GM19372 (cell line): ENCODE results near the gene PIN1.
"Not testable (repeated sequence)": the region's sequence is repeated elsewhere in the genome, so short reads cannot be mapped to it uniquely, and the experiment has no call there.

Experiments used
- ATAC-seq: cut with Tn5 transposase; IDR thresholded peaks from one replicate; pipeline ENCODE4 v1.9.1; 2021; ENCODE audit warnings: mild to moderate bottlenecking, low read depth, moderate library complexity; ENCODE audit not compliant: unreplicated experiment

Gene PIN1

DNA sequence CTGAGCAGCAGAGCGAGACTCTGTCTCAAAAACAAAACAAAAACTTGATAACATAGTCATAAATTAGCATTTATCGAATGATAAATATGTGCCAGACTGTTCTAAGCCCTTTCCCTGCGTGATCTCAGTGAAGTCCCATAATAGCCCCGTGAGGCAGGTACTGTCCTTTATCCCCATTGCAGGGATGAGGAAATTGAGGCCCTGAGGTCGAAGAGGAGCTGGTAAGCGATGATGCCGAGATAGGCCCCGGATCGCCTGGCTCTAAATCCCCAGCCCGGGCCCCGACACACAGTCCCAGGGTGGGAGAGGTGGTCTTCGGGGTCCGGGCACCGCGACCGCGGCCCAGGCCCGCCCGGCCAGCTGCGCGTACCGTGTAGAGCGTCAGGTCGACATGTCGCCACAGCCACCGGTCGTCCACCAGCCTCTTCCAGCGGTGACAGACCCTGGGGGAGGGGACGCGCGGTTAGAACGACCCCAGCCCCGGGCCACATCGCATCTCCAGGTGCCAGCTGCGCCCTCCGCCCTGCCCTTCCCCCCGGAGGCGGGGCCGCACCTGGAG, 16.9 kb upstream of the PIN1 start:
- no peak for ATAC-seq

DNA sequence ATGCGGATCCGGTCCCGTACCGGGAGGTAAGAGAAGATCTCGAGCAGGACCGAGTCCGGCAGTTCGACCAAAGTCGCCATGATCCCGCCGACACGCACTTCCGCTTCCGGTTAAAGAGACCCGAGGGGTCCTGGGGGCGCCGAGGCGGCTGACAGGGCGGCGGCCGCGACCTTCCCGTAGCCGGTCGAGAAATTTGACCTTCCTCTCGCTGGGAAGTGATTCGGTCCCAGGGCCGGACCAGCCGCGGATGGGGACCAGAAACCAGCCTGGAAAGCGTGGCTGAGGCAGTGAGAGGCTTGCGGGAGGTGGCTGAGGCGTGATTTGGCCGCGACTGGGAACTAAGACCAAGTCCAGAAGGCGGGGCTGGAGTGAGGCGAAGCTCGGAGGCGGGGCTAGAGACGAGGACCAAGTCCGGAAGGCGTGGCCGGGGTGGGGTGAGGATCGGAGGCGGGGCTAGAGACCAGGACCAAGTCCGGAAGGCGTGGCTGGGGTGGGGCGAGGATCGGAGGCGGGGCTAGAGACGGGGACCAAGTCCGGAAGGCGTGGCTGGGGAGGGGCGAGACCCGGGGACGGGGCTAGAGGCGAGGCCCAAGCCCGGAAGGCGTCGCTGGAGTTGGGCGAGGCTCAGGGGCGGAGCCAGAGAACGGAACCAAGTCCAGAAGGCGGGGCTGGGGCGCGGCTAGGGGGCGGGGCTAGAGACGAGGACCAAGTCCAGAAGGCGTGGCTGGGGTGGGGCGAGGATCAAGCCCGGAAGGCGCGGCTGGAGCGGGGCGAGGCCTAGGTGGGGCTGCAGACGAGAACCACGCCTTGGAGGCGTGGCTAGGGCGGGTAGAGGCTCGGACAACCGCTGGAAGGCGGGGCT, 16.2 kb upstream of the PIN1 start, which contains the start of gene FBXL12:
Gene FBXL12, minus strand, starts transcription at position 346 of the 862 bp plus-strand sequence. Its CDS starts 266 bp downstream, at position 80.
- ATAC-seq = peak; percentile 77

DNA sequence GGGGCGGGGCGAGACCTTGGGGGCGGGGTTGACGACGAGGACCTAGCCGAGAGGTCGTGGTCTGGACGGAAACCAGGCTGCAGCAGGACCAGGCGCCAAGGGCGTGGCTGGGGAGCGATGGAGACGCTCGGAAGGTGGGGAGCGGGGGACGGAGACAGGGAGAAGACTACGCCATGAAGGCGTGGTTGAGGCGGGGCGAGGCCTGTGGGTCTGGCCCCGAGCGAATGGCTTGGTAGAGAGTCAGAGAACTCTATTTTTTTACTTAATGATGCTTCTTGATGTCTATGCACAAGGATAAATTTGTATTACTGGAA, 15.6 kb upstream of the PIN1 start:
- no peak for ATAC-seq

DNA sequence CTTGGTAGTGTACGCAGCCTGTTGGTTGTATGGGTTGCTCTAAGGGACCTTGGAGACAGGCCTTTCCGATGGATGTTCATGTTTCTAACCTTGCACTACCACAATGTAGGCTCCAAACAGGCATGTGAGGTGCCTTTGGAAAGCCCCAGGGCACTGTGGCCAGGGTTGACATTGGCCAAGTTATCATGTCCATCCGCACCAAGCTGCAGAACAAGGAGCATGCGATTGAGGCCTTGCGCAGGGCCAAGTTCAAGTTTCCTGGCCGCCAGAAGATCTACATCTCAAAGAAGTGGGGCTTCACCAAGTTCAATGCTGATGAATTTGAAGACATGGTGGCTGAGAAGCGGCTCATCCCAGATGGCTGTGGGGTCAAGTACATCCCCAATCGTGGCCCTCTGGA, 15.1 kb upstream of the PIN1 start:
- ATAC-seq = not testable (repeated sequence)

DNA sequence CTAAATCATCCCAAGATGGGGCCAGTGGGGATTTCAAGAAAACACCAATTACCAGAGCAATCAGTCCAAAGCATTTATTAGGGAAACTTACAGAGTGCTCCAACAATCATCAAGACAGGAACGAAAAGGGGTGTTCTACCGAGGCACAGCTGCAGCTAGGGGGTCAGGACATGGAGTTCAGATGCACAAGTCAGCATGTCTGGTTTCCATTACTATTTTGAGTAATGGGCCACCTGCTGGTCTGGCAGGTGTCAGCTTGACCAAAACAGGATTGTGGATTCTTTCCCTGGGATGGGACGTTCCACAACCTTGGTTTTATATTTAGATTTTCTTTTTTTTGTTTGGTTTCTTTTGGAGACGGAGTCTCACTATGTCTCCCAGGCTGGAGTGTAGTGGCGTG, 11.3 kb upstream of the PIN1 start:
- no peak for ATAC-seq

DNA sequence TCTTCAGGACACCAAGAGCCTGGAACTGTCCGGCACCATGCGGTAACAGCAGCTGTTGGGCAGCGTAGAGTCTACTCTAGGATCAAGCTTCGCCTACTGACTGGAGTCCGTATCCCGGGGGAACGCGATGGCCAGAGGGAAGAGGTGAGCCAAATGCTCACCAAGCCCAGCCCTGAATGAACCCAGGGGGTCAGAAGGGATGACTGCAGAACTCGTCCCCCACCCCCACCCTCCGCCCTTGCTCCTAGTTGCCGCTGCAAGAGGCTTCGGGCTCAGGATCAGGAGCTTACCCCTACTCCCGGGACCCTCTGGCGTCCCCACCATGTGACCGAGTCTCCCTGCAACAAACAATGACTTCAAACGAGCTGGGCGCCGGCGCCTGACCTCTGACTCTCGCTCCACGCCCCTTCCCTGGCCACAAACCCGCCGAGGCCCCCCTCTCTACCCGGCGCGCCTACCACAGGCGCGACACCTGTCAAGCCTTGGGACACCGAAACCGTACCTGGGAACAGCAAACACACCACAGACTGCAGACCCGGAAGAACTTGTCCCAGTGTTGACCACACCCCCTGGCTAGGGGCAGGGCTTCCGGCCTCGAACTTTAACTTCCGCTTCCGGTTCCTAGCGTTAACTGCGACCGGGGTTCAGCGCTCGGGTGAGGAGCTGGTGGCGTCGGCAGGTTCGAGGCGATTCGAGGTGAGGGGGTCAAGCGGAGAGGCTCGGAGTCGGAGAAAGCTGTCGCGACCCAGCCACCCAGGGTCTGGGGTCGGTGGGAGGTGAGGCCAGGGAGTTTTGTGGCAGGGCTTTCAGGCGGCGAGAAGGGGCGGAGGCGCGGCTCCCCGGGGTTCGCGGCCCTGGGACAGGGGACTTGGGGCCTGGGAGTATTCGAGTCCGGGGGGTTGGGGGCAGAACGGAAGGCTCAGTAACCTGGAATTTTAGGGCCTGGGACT, 7.6 kb upstream of the PIN1 start, which contains the start of gene UBL5:
Gene UBL5, plus strand, starts transcription at position 630 of the 950 bp plus-strand sequence. CDS start 420 bp downstream, outside the sequence.
- ATAC-seq = peak; percentile 89

DNA sequence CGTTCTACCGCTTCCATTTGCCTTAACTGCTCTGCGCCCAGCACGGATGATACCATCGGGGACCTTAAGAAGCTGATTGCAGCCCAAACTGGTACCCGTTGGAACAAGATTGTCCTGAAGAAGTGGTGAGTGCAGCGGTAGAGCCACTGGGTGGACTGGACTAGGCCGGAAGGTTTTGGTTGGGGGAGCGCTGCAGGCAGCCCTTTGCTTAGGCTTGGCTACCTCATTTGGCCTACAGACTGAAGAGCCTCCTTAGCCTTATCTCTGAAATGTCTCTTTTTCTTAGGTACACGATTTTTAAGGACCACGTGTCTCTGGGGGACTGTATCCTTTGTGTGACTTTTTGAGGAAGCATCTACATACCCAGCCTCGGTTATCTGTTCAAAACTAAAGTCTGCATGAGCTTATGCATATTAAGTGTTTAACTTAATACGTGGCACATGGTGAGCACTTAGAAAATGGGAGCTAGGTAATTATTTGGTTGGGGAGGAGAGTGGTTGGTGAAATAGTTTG, 6.5 kb upstream of the PIN1 start:
- ATAC-seq = no peak

DNA sequence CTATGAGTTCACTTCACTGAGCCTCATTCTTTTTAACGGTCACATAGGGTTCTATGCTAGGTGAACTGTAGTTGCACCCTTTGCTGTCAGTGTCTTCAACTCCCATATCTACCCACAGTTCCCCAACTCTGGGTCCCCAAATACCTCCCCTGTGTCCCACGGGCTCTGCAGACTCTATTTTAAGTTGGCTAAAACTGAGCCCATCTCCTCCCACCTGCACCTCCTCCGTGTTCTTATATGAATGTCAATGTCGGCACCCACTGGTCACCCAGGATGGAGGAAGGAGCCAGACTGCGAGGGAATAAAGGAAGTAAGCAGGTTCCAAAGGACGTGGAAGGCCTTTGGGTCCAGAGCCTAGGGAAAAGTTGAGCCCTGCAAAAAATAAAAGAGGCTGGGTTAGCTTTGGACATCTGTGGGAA, 802 bp upstream of the PIN1 start:
- ATAC-seq = no peak

DNA sequence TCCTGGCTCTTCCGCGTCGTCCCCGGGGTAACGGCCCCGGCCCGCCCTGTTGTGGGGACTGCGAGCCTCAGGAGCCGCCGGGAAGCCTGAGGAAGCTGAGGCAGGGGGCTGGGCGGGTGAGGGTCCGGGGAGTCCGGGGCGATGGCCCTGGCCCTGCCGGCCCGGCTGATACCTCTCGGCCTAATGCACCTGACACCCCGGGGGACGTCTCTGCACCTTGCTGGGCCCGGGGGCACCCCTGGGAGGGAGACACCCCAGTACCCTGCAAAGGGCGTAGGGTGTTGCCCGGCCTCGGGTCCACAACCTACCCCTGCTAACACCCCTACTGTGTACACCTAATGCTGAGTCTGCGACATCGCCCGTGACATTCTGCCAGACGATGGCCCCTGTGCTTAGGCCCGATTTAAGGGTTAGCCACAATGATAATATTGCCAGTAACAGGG, 410 bp downstream of the PIN1 start:
- peak; percentile 9 for ATAC-seq

DNA sequence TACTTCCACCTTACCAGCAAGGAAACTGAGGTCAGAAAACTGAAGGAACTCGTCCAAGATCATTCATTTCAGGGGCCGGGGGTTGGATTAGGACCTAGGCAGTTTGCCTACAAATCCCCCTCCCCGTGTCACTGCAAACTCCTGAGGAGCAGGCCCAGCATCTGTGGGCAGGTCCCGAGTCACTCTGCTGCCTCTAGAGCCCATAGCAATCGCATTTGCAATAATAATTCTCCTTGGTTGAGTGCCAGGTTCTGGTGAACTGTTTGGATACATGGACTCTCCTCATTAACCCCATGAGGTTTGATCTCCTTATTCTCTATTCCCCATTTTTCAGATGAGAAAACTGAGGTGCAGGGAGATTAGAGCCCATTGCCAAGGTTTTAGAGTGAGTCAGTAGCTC, 903 bp downstream of the PIN1 start:
- no peak for ATAC-seq

DNA sequence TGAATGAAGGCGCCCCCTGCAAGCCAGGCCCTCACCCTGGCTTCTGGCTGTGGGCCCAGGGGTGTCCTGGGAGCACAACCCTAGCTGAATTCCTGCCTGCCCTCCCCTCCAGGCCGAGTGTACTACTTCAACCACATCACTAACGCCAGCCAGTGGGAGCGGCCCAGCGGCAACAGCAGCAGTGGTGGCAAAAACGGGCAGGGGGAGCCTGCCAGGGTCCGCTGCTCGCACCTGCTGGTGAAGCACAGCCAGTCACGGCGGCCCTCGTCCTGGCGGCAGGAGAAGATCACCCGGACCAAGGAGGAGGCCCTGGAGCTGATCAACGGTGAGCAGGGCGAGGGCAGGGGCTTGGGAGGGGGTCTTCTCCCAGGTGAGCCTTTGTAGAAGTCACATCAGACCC, 3.2 kb downstream of the PIN1 start:
- ATAC-seq = no peak

DNA sequence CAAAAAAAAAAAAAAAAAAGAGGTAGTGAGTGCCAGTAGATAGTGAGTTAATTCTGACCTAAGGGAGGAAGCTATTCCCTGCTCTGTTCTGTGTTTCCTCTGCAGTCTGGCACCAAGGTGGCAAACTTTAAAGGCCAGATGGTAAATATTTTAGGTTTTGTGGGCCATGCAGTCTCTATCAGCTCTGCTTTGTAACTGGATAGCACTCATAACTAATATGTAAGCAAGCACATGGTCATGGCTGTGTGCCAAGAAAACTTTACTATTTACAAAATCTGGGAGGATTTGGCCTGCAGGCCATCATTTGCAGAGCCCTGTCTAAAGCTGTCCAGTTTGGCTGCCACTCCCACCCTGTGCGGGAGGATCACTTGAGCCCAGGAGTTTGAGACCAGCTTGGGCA, 4.3 kb downstream of the PIN1 start:
- ATAC-seq = no peak

DNA sequence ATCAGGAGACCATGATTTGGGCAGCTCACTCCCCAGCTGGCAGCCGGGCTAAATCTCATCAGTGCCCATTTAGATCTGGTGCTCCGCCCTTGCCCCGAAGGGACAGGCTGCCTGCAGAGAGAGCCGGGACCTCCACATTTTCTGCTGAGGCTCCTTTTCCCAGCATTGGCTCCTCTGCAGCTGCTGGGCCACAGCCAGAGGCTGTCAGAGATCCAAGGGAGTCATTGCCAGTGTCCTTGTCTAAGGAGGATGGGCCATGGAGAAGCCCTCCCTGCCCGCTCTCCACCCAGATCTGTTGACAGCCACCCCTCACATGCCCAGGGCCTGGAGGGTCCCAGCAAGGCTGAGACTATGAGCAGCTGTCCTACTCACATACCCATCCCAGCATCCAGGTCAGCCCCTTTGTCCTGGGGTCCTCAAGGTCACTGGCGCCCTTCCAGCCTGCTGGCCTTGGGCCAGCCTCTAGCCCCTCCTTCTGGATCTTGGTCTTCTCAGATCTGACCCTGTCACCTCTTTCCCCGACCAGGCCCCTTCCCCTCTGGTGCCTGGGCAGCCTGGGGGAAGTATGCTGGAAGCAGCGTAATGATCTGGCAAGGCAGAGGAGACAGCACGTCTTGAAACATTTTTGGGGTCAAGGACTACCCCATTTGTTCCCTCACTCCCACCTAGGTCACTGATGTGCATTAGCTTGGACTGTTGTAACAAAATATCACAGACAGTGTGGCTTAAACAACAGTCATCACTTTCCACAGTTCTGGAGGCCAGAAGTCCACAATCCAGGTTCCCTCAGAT, 7.9 kb downstream of the PIN1 start:
- no peak for ATAC-seq

DNA sequence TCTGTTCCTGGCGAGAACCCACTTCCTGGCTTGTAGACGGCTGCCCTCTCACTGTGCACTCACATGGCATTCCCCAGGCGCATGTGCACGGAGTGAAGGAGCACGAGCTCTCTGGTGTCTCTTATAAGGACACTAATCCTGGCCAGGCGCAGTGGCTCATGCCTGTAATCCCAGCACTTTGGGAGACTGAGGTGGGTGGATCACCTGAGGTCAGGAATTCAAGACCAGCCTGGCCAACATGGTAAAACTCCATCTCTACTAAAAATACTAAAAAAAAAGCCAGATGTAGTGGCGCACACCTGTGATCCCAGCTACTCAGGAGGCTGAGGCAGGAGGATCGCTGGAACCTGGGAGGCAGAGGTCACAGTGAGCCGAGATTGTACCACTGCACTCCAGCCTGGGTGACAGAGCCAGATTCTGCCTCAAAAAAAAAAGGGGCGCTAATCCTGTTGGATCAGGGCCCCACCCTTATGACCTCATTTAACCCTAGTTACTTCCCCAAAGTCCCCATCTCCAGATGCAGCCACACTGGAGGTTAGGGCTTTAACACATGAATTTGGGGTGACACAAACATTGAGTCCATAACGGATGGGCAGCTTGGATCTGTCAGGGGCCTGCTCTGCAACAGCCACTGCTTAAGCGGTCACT, 8.6 kb downstream of the PIN1 start:
- not testable (repeated sequence) for ATAC-seq

DNA sequence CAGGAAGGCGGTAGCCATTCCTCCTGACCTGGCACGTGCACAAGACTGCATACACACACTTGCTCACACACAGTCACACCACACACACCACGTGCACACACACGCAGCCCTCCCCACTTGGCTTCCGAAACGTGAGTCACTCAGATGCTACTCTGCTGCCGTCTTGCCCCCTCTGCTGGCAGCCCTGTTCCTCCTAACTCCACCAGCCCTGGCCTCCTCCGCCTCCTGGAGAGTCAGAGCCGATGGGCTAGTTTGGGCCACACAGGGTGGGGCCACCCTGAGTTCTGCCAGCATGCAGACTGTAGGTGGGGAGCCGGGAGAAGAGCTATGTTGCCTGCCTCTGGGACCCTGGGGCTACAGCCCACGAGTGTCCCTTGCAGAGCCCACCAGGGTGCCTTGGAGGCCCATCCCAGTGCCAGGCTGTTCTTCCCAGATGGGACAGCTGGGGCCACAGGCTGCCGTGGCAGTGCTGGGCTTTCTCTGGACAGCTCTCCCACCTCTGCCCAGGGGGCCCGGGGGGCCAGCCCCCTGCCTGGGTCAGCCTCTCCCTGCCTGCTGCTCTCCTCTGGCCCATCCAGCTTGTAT, 12.1 kb downstream of the PIN1 start:
- ATAC-seq = no peak

DNA sequence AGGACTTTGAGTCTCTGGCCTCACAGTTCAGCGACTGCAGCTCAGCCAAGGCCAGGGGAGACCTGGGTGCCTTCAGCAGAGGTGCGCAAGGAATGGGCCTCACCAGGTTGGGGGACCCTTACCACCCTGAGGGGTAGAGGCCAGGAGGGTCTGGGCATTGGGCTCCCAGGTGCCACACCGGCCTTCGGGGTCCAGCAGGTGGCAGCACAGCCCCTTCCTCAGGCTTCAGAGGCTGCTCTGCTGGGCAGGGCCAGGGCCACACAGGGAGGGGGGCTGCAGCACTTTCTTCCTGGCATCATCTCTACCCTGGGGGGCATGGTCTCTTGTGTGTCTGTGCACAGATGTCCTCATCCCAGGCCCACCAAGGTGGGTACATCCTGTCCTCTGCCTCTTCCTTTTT, 12.9 kb downstream of the PIN1 start:
- ATAC-seq = no peak

DNA sequence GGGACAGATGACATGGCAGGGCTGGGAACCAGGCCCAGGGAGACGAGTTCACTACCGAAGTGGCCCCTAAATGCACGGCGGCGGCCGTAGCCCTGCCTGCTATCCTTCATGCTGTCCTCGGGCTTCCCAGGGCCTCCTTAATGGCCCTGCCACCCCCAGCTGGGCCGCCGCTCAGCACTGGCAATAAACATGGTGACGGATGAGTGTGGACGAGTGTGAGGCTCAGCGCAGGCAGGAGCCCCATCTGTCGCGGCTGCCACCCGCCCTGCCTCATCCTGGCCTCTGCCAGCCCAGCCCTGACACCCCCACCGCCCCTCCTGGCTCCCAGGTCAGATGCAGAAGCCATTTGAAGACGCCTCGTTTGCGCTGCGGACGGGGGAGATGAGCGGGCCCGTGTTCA, 13.6 kb downstream of the PIN1 start:
- no peak for ATAC-seq

DNA sequence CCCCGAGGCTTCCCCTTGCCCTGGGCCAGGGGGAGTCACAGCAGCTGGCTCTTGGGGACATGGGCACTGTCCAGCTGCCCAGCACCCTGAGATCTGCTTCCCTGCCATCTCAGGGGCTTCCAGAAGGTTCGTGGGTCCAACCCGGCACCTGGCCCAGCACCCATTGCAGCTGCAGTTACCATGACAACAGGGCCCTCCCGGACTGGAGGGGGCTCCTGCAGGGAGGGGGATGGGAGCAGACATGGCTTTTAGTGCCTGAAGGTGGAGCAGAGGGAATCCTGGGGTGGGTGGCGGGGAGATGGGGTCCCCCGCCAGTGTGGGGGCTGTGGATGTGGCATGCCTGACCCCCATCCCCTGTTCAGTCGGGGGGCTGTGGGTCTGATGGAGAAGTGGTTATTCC, 14.7 kb downstream of the PIN1 start:
- ATAC-seq = no peak
